ENCODE data around the gene TUSC2.

DNA sequence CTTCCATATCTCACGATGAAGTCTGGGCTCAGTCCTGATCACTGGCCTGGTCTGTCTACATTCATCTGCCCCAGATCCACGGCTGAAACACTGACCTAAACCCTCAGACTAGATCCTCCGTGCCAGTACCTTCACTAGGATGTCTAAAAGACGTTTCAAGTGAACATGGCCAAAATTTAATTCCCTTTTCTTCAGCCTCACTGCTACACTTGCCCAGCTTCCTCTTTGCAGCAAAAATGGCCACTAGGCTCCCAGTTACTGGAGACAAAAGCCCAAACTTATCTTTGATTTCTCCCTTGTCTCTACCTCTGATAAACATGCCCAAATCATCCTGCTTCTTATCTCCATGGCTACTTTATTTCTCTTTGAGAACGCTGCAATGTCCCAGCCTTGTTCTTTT, 10.9 kb upstream of the TUSC2 start:
- TF ChIP-seq, protein P1, sequence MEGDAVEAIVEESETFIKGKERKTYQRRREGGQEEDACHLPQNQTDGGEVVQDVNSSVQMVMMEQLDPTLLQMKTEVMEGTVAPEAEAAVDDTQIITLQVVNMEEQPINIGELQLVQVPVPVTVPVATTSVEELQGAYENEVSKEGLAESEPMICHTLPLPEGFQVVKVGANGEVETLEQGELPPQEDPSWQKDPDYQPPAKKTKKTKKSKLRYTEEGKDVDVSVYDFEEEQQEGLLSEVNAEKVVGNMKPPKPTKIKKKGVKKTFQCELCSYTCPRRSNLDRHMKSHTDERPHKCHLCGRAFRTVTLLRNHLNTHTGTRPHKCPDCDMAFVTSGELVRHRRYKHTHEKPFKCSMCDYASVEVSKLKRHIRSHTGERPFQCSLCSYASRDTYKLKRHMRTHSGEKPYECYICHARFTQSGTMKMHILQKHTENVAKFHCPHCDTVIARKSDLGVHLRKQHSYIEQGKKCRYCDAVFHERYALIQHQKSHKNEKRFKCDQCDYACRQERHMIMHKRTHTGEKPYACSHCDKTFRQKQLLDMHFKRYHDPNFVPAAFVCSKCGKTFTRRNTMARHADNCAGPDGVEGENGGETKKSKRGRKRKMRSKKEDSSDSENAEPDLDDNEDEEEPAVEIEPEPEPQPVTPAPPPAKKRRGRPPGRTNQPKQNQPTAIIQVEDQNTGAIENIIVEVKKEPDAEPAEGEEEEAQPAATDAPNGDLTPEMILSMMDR (IDR thresholded peaks at IDR 0.05; ENCODE audit: low read length), result no peak
- no peak for TF ChIP-seq EZH2phosphoT487 (IDR thresholded peaks at IDR 0.05; ENCODE audit: low read length)
- no peak for TF ChIP-seq EZH2 (optimal IDR thresholded peaks at IDR 0.05; ENCODE audit: low read depth, low read length)

All from MM.1S (cell line).